ENCODE results near the gene NPAS3.

Gene NPAS3

GRCh38 chr14:32938719-32939253 lies at the start of gene NPAS3:
NPAS3 (plus strand) TSS chr14:32938879.
- peak within 1 kb of the TSS; percentile 74 for H3K4me3 ChIP-seq (ENCODE audit: low read depth, low read length)
- no peak within 1 kb of the TSS for H3K27ac ChIP-seq (ENCODE audit: low read depth, low read length)
- H3K36me3 ChIP-seq (ENCODE audit: control insufficient read depth, insufficient read depth, low read length) = no peaks in the 10 kb centered on the region
- H3K27me3 ChIP-seq (ENCODE audit: control insufficient read depth, insufficient read depth, low read length) = peaks cover 68% of the 10 kb centered on the region
- peak within 1 kb of the TSS; percentile 58 for H3K9ac ChIP-seq (ENCODE audit: low read length)
- no peaks in the 10 kb centered on the region for H3K9me3 ChIP-seq (ENCODE audit: control insufficient read depth, insufficient read depth, low read depth, low read length)
- peaks cover 42% of the 10 kb centered on the region for H3K4me1 ChIP-seq (ENCODE audit: control insufficient read depth, insufficient read depth, low read length)

- Histone ChIP-seq H3K4me1 (ENCODE audit: control insufficient read depth, insufficient read depth, low read length) (peaks cover 3% of the 10 kb centered on the region; the same call in 1 of the 2 replicates), H3K4me3 (ENCODE audit: low read depth, low read length) (no peak overlapping the region), H3K9me3 (ENCODE audit: control insufficient read depth, insufficient read depth, low read depth, low read length) (no peaks in the 10 kb centered on the region), H3K36me3 (ENCODE audit: control insufficient read depth, insufficient read depth, low read length) (no peaks in the 10 kb centered on the region), H3K27me3 (ENCODE audit: control insufficient read depth, insufficient read depth, low read length) (no peaks in the 10 kb centered on the region), H3K9ac (ENCODE audit: low read length) (no peak overlapping the region), H3K27ac (ENCODE audit: low read depth, low read length) (no peak overlapping the region)
These were observed 41.5 kb upstream of the NPAS3 start for GRCh38 chr14:32896979-32897697.

- Histone ChIP-seq H3K27me3 (ENCODE audit: control insufficient read depth, insufficient read depth, low read length) (no peaks in the 10 kb centered on the region), H3K4me1 (ENCODE audit: control insufficient read depth, insufficient read depth, low read length) (peaks cover 3% of the 10 kb centered on the region; the same call in 1 of the 2 replicates), H3K9me3 (ENCODE audit: control insufficient read depth, insufficient read depth, low read depth, low read length) (no peaks in the 10 kb centered on the region), H3K27ac (ENCODE audit: low read depth, low read length) (no peak overlapping the region), H3K36me3 (ENCODE audit: control insufficient read depth, insufficient read depth, low read length) (no peaks in the 10 kb centered on the region), H3K9ac (ENCODE audit: low read length) (no peak overlapping the region), H3K4me3 (ENCODE audit: low read depth, low read length) (no peak overlapping the region)
These were observed 41.0 kb upstream of the NPAS3 start for GRCh38 chr14:32897698-32898064.

- H3K27me3 ChIP-seq (ENCODE audit: control insufficient read depth, insufficient read depth, low read length) = no peaks in the 10 kb centered on the region
- H3K36me3 ChIP-seq (ENCODE audit: control insufficient read depth, insufficient read depth, low read length) = no peaks in the 10 kb centered on the region
- no peaks in the 10 kb centered on the region for H3K9me3 ChIP-seq (ENCODE audit: control insufficient read depth, insufficient read depth, low read depth, low read length)
- no peak overlapping the region for H3K9ac ChIP-seq (ENCODE audit: low read length)
- H3K4me3 ChIP-seq (ENCODE audit: low read depth, low read length) = no peak overlapping the region
- H3K4me1 ChIP-seq (ENCODE audit: control insufficient read depth, insufficient read depth, low read length) = peaks cover 3% of the 10 kb centered on the region; the same call in 1 of the 2 replicates
- H3K27ac ChIP-seq (ENCODE audit: low read depth, low read length) = no peak overlapping the region
These were observed 39.8 kb upstream of the NPAS3 start for GRCh38 chr14:32898876-32899275.

- Histone ChIP-seq H3K9ac (ENCODE audit: low read length) (no peak overlapping the region), H3K4me1 (ENCODE audit: control insufficient read depth, insufficient read depth, low read length) (peaks cover 3% of the 10 kb centered on the region; the same call in 1 of the 2 replicates), H3K27me3 (ENCODE audit: control insufficient read depth, insufficient read depth, low read length) (no peaks in the 10 kb centered on the region), H3K4me3 (ENCODE audit: low read depth, low read length) (no peak overlapping the region), H3K27ac (ENCODE audit: low read depth, low read length) (no peak overlapping the region), H3K9me3 (ENCODE audit: control insufficient read depth, insufficient read depth, low read depth, low read length) (no peaks in the 10 kb centered on the region), H3K36me3 (ENCODE audit: control insufficient read depth, insufficient read depth, low read length) (no peaks in the 10 kb centered on the region)
These were observed 38.1 kb upstream of the NPAS3 start for GRCh38 chr14:32900547-32900946.

GRCh38 chr14:32905013-32905412 lies 33.7 kb upstream of the NPAS3 start:
- Histone ChIP-seq H3K9me3 (ENCODE audit: control insufficient read depth, insufficient read depth, low read depth, low read length) (no peaks in the 10 kb centered on the region), H3K4me1 (ENCODE audit: control insufficient read depth, insufficient read depth, low read length) (no peaks in the 10 kb centered on the region), H3K36me3 (ENCODE audit: control insufficient read depth, insufficient read depth, low read length) (no peaks in the 10 kb centered on the region), H3K4me3 (ENCODE audit: low read depth, low read length) (no peak overlapping the region), H3K9ac (ENCODE audit: low read length) (no peak overlapping the region), H3K27ac (ENCODE audit: low read depth, low read length) (no peak overlapping the region), H3K27me3 (ENCODE audit: control insufficient read depth, insufficient read depth, low read length) (no peaks in the 10 kb centered on the region)

- no peak overlapping the region for H3K4me3 ChIP-seq (ENCODE audit: low read depth, low read length)
- H3K9ac ChIP-seq (ENCODE audit: low read length) = no peak overlapping the region
- H3K27ac ChIP-seq (ENCODE audit: low read depth, low read length) = no peak overlapping the region
- H3K4me1 ChIP-seq (ENCODE audit: control insufficient read depth, insufficient read depth, low read length) = no peaks in the 10 kb centered on the region
- H3K36me3 ChIP-seq (ENCODE audit: control insufficient read depth, insufficient read depth, low read length) = no peaks in the 10 kb centered on the region
- H3K9me3 ChIP-seq (ENCODE audit: control insufficient read depth, insufficient read depth, low read depth, low read length) = no peaks in the 10 kb centered on the region
- H3K27me3 ChIP-seq (ENCODE audit: control insufficient read depth, insufficient read depth, low read length) = no peaks in the 10 kb centered on the region
These were observed 32.0 kb upstream of the NPAS3 start for GRCh38 chr14:32906672-32907071.

GRCh38 chr14:32908196-32909084 lies 30.2 kb upstream of the NPAS3 start:
- Histone ChIP-seq H3K9ac (ENCODE audit: low read length) (no peak overlapping the region), H3K4me1 (ENCODE audit: control insufficient read depth, insufficient read depth, low read length) (no peaks in the 10 kb centered on the region), H3K4me3 (ENCODE audit: low read depth, low read length) (no peak overlapping the region), H3K27me3 (ENCODE audit: control insufficient read depth, insufficient read depth, low read length) (no peaks in the 10 kb centered on the region), H3K27ac (ENCODE audit: low read depth, low read length) (no peak overlapping the region), H3K36me3 (ENCODE audit: control insufficient read depth, insufficient read depth, low read length) (no peaks in the 10 kb centered on the region), H3K9me3 (ENCODE audit: control insufficient read depth, insufficient read depth, low read depth, low read length) (no peaks in the 10 kb centered on the region)

GRCh38 chr14:32913725-32914124 lies 25.0 kb upstream of the NPAS3 start:
- Histone ChIP-seq H3K36me3 (ENCODE audit: control insufficient read depth, insufficient read depth, low read length) (no peaks in the 10 kb centered on the region), H3K4me3 (ENCODE audit: low read depth, low read length) (no peak overlapping the region), H3K9ac (ENCODE audit: low read length) (no peak overlapping the region), H3K9me3 (ENCODE audit: control insufficient read depth, insufficient read depth, low read depth, low read length) (peaks cover 8% of the 10 kb centered on the region; the same call in 1 of the 2 replicates), H3K27ac (ENCODE audit: low read depth, low read length) (no peak overlapping the region), H3K4me1 (ENCODE audit: control insufficient read depth, insufficient read depth, low read length) (no peaks in the 10 kb centered on the region), H3K27me3 (ENCODE audit: control insufficient read depth, insufficient read depth, low read length) (no peaks in the 10 kb centered on the region)

GRCh38 chr14:32914391-32914790 lies 24.3 kb upstream of the NPAS3 start:
- no peak overlapping the region for H3K4me3 ChIP-seq (ENCODE audit: low read depth, low read length)
- no peaks in the 10 kb centered on the region for H3K4me1 ChIP-seq (ENCODE audit: control insufficient read depth, insufficient read depth, low read length)
- no peak overlapping the region for H3K9ac ChIP-seq (ENCODE audit: low read length)
- peaks cover 9% of the 10 kb centered on the region; the same call in 1 of the 2 replicates for H3K9me3 ChIP-seq (ENCODE audit: control insufficient read depth, insufficient read depth, low read depth, low read length)
- no peaks in the 10 kb centered on the region for H3K36me3 ChIP-seq (ENCODE audit: control insufficient read depth, insufficient read depth, low read length)
- H3K27ac ChIP-seq (ENCODE audit: low read depth, low read length) = no peak overlapping the region
- no peaks in the 10 kb centered on the region for H3K27me3 ChIP-seq (ENCODE audit: control insufficient read depth, insufficient read depth, low read length)

Data from HUES6 (cell line).